Airway epithelial cell (primary cell): Measurements from ENCODE around the gene SUOX. TPM values are rescaled to one million over a fixed set of nuclear protein-coding genes. Genes with fewer than 3 reads are reported as not detected.

ENCODE experiments used
- total RNA-seq: library from RNA; depleted of rRNA; stranded (reverse); fragments of >200 nt; gene quantifications from 2 replicates; pipeline ENCODE4 v1.2.3, GENCODE V29; 2015

The SUOX gene
- total RNA-seq, result 14.6 and 15.9 TPM in 2 replicates

DNA sequence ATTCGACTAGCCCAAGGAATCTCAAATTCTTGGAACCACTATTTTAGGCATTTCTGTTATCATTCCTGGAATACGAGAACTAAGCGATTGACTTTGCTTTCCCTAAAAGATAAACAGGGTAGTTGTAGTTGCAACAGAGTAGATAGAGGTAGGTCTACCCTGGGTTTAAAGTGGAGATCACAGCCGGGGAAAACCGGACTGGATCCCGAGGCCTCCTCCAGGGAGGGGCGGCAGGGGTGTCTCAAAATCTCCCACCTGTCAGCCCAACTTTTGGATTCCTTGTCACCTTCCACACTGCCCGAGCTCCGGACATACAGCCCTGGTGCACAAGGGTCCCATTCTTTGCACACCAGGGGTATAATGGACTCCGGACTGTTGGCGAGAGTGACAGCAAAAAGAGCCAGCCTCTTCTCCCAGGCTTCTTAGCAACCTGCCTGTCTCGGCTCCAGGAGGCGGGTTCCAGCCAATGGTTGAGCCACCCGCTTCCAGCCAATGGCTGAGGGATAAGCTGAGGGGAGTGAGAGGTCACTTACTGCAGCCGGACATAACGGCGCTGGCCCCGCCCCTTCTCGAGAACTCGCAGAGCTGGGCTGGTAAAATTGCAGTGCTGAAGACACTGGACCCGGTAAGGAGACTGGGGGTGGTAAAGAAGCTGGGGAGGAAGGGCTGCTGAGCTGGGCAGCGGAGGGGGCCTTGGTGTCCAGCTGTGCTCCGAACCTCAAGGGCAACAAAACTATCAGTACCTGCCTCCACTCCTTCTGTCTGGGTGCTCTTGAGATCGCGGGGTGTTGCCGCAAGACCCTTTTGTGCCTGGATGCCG is at the start of gene SUOX:
TSS of gene SUOX (plus strand) at position 562 of the 820 bp plus-strand sequence. CDS start 4,946 bp downstream, outside the sequence.

DNA sequence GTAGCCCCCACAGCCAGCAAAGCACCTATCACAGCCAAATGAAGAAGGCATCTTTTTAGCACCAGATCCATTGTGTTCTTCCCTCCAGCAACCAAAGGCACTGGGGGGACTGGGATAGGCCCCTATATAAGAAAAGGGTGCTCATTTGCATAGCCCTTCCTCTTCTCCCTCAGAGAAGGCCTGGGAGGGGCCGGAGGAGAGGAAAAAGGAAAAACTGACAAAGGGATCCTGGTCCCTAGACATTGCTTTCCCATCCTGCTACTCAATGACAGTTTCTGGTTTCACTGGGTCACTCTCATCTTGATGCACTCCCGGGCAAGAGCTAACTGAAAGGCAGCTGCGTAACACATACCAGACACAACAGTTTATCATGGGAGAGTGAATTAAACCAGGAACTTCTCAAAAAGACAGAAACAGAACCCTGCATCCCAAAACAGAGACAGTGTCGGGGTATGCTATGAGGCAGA is 31.1 kb upstream of the SUOX start, which contains the start of gene PMEL:
TSS of gene PMEL (minus strand) at position 102 of the 467 bp plus-strand sequence. CDS start at position 71, 31 bp downstream.

DNA sequence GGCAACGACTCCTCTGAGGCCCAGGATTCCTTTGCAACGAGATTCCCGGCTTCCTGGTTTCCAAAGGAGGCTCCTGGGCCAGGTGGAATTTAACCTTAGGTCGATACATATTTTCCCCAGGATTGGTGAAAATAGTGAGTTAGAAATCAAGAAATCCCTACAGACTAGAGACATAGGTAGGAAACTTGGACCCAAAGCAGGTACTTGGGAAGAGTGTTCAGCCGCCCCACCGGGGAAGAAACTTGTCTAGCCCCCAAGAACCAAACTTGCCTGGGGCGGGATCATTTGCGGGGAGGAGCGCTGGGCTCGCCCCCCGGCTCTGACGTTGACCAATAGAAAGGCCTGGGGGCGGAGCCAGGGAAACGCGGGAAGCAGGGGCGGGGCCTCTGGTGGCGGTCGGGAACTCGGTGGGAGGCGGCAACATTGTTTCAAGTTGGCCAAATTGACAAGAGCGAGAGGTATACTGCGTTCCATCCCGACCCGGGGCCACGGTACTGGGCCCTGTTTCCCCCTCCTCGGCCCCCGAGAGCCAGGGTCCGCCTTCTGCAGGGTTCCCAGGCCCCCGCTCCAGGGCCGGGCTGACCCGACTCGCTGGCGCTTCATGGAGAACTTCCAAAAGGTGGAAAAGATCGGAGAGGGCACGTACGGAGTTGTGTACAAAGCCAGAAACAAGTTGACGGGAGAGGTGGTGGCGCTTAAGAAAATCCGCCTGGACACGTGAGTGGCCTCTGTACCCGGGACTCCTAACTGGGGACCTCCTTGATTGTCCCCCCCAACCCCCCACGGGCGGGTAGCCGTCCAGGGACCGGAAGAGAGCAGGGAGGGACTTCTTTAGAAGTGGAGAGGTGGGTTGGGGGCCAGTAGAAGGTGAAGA is 30.4 kb upstream of the SUOX start, which contains the start of gene CDK2:
TSS of gene CDK2 (plus strand) at position 423 of the 874 bp plus-strand sequence. CDS start at position 602, 179 bp downstream.

GRCh38 chr12:55973599-55974307 is 23.3 kb upstream of the SUOX start, which contains the start of gene RAB5B:
Gene RAB5B (plus strand): TSS chr12:55974078. CDS start chr12:55986961, 12,883 bp downstream.

GRCh38 chr12:56020423-56021184 is 23.5 kb downstream of the SUOX start, which contains the start of gene IKZF4:
Gene IKZF4 (plus strand): TSS chr12:56021043. CDS start chr12:56021494, 451 bp downstream.

GRCh38 chr12:56041552-56042429 is 44.7 kb downstream of the SUOX start, which contains the start of gene RPS26:
Gene RPS26 (plus strand): TSS chr12:56041918. CDS start chr12:56042167, 249 bp downstream.

Other genes with a start within 250 kb of the SUOX start
- gene SARNP, start 179.6 kb upstream of the SUOX start, total RNA-seq, result 116 and 121 TPM in 2 replicates
- 37.2 and 39.4 TPM in 2 replicates for gene ORMDL2, start 179.2 kb upstream of the SUOX start, total RNA-seq
- gene DNAJC14, start 167.7 kb upstream of the SUOX start, total RNA-seq, result 19.1 and 29.6 TPM in 2 replicates
- 1.1 and 1.2 TPM in 2 replicates for gene MMP19, start 154.3 kb upstream of the SUOX start, total RNA-seq
- 57.3 and 64.0 TPM in 2 replicates for gene PYM1, start 69.4 kb upstream of the SUOX start, total RNA-seq
- gene DGKA, start 66.1 kb upstream of the SUOX start, total RNA-seq, result 141 and 497 TPM in 2 replicates
- 1.9 and 2.6 TPM in 2 replicates for gene PMEL, start 31.2 kb upstream of the SUOX start, total RNA-seq
- gene CDK2, start 30.4 kb upstream of the SUOX start, total RNA-seq, result 36.7 and 43.8 TPM in 2 replicates
- 47.2 and 66.3 TPM in 2 replicates for gene RAB5B, start 23.2 kb upstream of the SUOX start, total RNA-seq
- gene IKZF4, start 23.8 kb downstream of the SUOX start, total RNA-seq, result 2.2 and 4.6 TPM in 2 replicates
- 1,471 and 1,883 TPM in 2 replicates for gene RPS26, start 44.6 kb downstream of the SUOX start, total RNA-seq
- gene ERBB3, start 82.9 kb downstream of the SUOX start, total RNA-seq, result 22.6 and 36.5 TPM in 2 replicates
- gene PA2G4, start 107.3 kb downstream of the SUOX start, total RNA-seq, result 322 and 323 TPM in 2 replicates
- 4,695 and 6,389 TPM in 2 replicates for gene RPL41, start 119.4 kb downstream of the SUOX start, total RNA-seq
- gene ZC3H10, start 121.0 kb downstream of the SUOX start, total RNA-seq, result 0.98 and 2.2 TPM in 2 replicates
- 152 and 202 TPM in 2 replicates for gene ESYT1, start 131.0 kb downstream of the SUOX start, total RNA-seq
- 56.0 and 95.3 TPM in 2 replicates for gene MYL6B, start 155.3 kb downstream of the SUOX start, total RNA-seq
- 1,958 and 2,366 TPM in 2 replicates for gene MYL6, start 161.1 kb downstream of the SUOX start, total RNA-seq
- gene SMARCC2, start 192.2 kb downstream of the SUOX start, total RNA-seq, result 22.7 and 28.4 TPM in 2 replicates
- 32.7 and 36.3 TPM in 2 replicates for gene RNF41, start 224.6 kb downstream of the SUOX start, total RNA-seq
- gene NABP2, start 227.1 kb downstream of the SUOX start, total RNA-seq, result 43.2 and 50.9 TPM in 2 replicates
- not detected in 2 replicates for gene SLC39A5, start 232.8 kb downstream of the SUOX start, total RNA-seq